Upper lobe of left lung (tissue), 6 donors: ENCODE results near the gene WLS. TPM values are rescaled to one million over a fixed set of nuclear protein-coding genes. Genes with fewer than 3 reads are reported as not detected.
A peak's percentile ranks its signal among the peaks of the same experiment; 100 is the strongest.

Source experiments
- ATAC-seq, 2 donors: fragments of 200-7000 bp; cut with Tn5 transposase; one replicate each; pipeline ENCODE4 v1.9.1; 2022; ENCODE audit warnings: mild to moderate bottlenecking in 2 of 2, moderate library complexity in 2 of 2; ENCODE audit not compliant: low FRiP score in 2 of 2
- DNase-seq, 2 donors: peaks; one replicate each; pipeline ENCODE4 v3.0.0-alpha.2; 2019 to 2020
- H3K27ac ChIP-seq, 4 donors: fragments of 200-600 bp; sonication (generic); one replicate each; pipeline ENCODE4 v1.5.1; 2016 to 2019
- H3K27me3 ChIP-seq, 4 donors: fragments of 200-600 bp; sonication (generic); one replicate each; pipeline ENCODE4 v1.5.1; 2017 to 2019
- H3K36me3 ChIP-seq, 4 donors: fragments of 200-600 bp; sonication (generic); one replicate each; pipeline ENCODE4 v1.5.1; 2016 to 2019
- H3K4me1 ChIP-seq, 4 donors: fragments of 200-600 bp; sonication (generic); one replicate each; pipeline ENCODE4 v1.5.1; 2018 to 2019
- H3K4me3 ChIP-seq, 4 donors: fragments of 200-600 bp; sonication (generic); one replicate each; pipeline ENCODE4 v1.5.1; 2017 to 2019; ENCODE audit warnings: mild to moderate bottlenecking in 2 of 4, moderate library complexity in 1 of 4
- H3K9me3 ChIP-seq, 4 donors: fragments of 200-600 bp; sonication (generic); one replicate each; pipeline ENCODE4 v1.5.1; 2018 to 2019
- CTCF ChIP-seq, 6 experiments: fragments of 450-650 bp in 4 of 6; fragments of 200-600 bp in 2 of 6; sonication (generic) in 2 of 6; IDR thresholded peaks; one replicate each; pipeline ENCODE4 v1.5.1; 2016 to 2019; ENCODE audit warnings: antibody characterized with exemption in 6 of 6
- EP300 ChIP-seq, 4 donors: sonication (generic); formaldehyde crosslinking; IDR thresholded peaks; one replicate each; pipeline ENCODE4 v1.5.1; 2017; ENCODE audit warnings: antibody characterized with exemption in 4 of 4, control low read depth in 2 of 4
- POLR2A ChIP-seq, 4 donors: fragments of 450-650 bp; IDR thresholded peaks; one replicate each; pipeline ENCODE4 v1.5.1; 2016 to 2017; ENCODE audit warnings: antibody characterized with exemption in 4 of 4, mild to moderate bottlenecking in 2 of 4
- POLR2AphosphoS5 ChIP-seq, 2 donors: sonication (generic); formaldehyde crosslinking; IDR thresholded peaks; one replicate each; pipeline ENCODE4 v1.5.1; 2017; ENCODE audit warnings: antibody characterized with exemption in 2 of 2
- WGBS, 2 donors: methylation state at CpG; one replicate each; pipeline ENCODE4 v1.1.5; 2017 to 2018; 5-methylcytosine and 5-hydroxymethylcytosine counted together
- total RNA-seq, 6 donors: library from RNA; depleted of rRNA in 4 of 6; stranded (reverse); fragments of >200 nt in 4 of 6; gene quantifications; one replicate each; pipeline versions ENCODE4 v1.1.0 to v1.2.1, GENCODE V29; 2016 to 2021
- donor health status: DM: no; HTN: no; CAD: no; lungs with moderate emphysema.
- donor health status: DM: no; HTN: yes; CAD: no; lungs with severe emphysema.

WLS gene
- total RNA-seq, 6 donors from 2014 or later, result 33.5 to 113 (median 61.3) TPM

GRCh38 chr1:68181165-68181556 lies 51.2 kb downstream of the WLS start:
- Histone ChIP-seq H3K27ac (no peak overlapping the region), H3K9me3 (no peaks in the 10 kb centered on the region), H3K4me3 (no peak overlapping the region), H3K4me1 (peaks cover 10 to 22% (median 19%) of the 10 kb centered on the region in 4 donors), H3K27me3 (no peaks in the 10 kb centered on the region), H3K36me3 (no peaks in the 10 kb centered on the region)
- WGBS, 2 donors, result 33 to 60% methylated on average over 1 of the region's 1 CpG
- DNase-seq, result no peak
- TF ChIP-seq POLR2A (IDR thresholded peaks at IDR 0.05) (no peak), POLR2AphosphoS5 (IDR thresholded peaks at IDR 0.05) (no peak), EP300 (IDR thresholded peaks at IDR 0.05) (no peak), CTCF (IDR thresholded peaks at IDR 0.05) (no peak)
- ATAC-seq, result no peak

DNA sequence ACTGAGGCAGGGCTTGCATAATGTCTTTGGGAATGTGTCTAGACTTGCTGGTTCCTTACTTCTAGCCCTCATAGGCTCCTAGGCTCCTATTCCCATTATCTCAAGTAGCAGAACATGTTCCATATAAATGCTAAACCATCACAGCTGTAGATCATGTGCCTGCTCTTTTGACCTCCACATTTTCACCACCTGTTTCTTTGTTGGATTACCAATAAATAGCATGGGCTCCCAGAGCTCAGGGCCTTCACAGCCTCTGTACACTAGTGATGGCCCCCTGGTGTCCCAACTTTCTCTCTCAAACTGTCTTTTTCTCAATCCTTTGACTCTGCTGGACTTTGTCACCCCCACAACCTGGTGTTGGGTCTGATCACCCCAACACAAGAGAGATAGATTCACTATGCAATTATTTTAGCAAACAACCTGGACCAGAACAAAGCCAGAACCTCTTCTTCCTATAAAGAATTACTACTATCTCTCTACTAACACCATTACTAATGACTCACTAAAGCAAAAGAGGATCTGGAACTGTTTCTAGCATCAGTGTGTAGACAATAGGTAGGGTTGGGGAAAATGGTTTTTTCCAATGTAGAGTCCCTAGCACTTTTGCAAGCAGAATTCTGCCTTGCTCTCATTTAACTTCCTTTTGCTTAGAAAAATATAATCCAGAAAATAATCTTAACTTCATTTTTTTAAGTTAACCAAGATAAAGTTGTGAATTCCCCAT lies 51.7 kb downstream of the WLS start:
- Histone ChIP-seq H3K27ac (no peak overlapping the region), H3K27me3 (no peaks in the 10 kb centered on the region), H3K4me3 (no peak overlapping the region), H3K36me3 (no peaks in the 10 kb centered on the region), H3K9me3 (no peaks in the 10 kb centered on the region), H3K4me1 (peaks cover 10 to 27% (median 24%) of the 10 kb centered on the region in 4 donors)
- no peak for DNase-seq
- TF ChIP-seq EP300 (IDR thresholded peaks at IDR 0.05), result no peak
- TF ChIP-seq POLR2AphosphoS5 (IDR thresholded peaks at IDR 0.05), result no peak
- no peak for TF ChIP-seq CTCF (IDR thresholded peaks at IDR 0.05)
- ATAC-seq, result no peak

DNA sequence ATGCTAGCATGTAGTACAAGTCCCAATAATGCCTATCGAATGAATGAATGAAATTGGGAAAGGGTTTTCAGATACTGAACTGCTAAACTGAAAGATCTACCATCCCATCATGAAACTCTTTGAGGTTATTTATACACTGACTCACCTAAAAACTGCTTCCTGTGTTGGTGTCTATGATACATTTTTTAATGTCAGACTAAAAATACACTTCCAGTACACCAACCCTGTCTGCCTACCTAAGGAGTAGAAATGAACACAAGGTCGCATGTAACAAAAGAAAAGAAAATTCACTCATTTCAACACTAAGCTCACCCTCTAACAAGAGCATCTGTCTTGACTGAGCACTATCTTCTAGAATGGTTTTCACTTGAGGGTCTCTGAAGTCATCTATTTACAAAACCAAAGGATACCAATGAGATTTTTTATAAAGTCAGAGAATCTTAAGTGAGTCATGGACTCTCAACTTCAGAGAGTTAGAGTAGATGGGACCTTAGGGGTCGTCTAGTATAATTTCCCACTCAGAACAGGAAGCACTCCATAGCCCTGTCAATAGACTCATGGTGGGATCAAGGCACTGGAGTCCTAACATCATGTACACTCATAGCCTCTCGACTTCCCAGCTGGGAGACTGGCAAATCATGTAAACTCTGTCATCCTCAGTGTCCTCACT lies 53.4 kb downstream of the WLS start:
- Histone ChIP-seq H3K27ac (no peak overlapping the region), H3K9me3 (no peaks in the 10 kb centered on the region), H3K36me3 (no peaks in the 10 kb centered on the region), H3K4me1 (peaks cover 10 to 38% (median 34%) of the 10 kb centered on the region in 4 donors), H3K4me3 (no peak overlapping the region), H3K27me3 (no peaks in the 10 kb centered on the region)
- TF ChIP-seq EP300 (IDR thresholded peaks at IDR 0.05), result no peak
- no peak for TF ChIP-seq POLR2AphosphoS5 (IDR thresholded peaks at IDR 0.05)
- TF ChIP-seq CTCF (IDR thresholded peaks at IDR 0.05), result no peak
- TF ChIP-seq POLR2A (IDR thresholded peaks at IDR 0.05), result no peak
- WGBS, 2 donors, result 70 to 71% methylated on average over 4 of the region's 4 CpGs
- no peak for DNase-seq
- no peak for ATAC-seq

- DNase-seq (peak in 1 of 2 donors; percentile 32), ATAC-seq (no peak)
- Histone ChIP-seq H3K4me1 (peaks cover 10 to 50% (median 43%) of the 10 kb centered on the region in 4 donors), H3K9me3 (no peaks in the 10 kb centered on the region), H3K4me3 (no peak overlapping the region), H3K36me3 (no peaks in the 10 kb centered on the region), H3K27ac (peak overlapping the region in 1 of 4 donors; percentile 42), H3K27me3 (no peaks in the 10 kb centered on the region)
- no peak for TF ChIP-seq CTCF (IDR thresholded peaks at IDR 0.05)
- TF ChIP-seq POLR2AphosphoS5 (IDR thresholded peaks at IDR 0.05), result no peak
- TF ChIP-seq POLR2A (IDR thresholded peaks at IDR 0.05), result no peak
- TF ChIP-seq EP300 (IDR thresholded peaks at IDR 0.05), result no peak
- WGBS, 2 donors, result 50 to 52% methylated on average over 8 of the region's 8 CpGs
Measured at GRCh38 chr1:68175621-68176398, 56.5 kb downstream of the WLS start.
